Small intestine (tissue), 7 donors: Measurements from ENCODE around the gene NDUFS2. TPM values are rescaled to one million over a fixed set of nuclear protein-coding genes. Genes with fewer than 3 reads are reported as not detected.

Experiments used
- DNase-seq, 2 donors: peaks; one replicate each; pipeline versions ENCODE4 v3.0.0 to v3.0.0-alpha.2; 2013
- FAIRE-seq: peaks from 2 replicates; lab custom pipeline; 2012; peaks lifted over from hg19 to GRCh38; lab: Jason Lieb, UNC
- H3K27ac ChIP-seq, 3 donors: one replicate each; pipeline ENCODE4 v1.5.1; 2013; ENCODE audit warnings: low read length in 2 of 3, mild to moderate bottlenecking in 2 of 3, control low read depth in 1 of 3, inconsistent platforms in 1 of 3, low read depth in 1 of 3, moderate library complexity in 1 of 3
- H3K27me3 ChIP-seq, 3 donors: one replicate each; pipeline ENCODE4 v1.6.1; 2013; ENCODE audit warnings: low read length in 3 of 3, inconsistent platforms in 1 of 3; ENCODE audit not compliant: control insufficient read depth in 3 of 3, insufficient read depth in 3 of 3
- H3K36me3 ChIP-seq, 3 donors: one replicate each; pipeline ENCODE4 v1.6.1; 2013; ENCODE audit warnings: low read length in 3 of 3, inconsistent platforms in 1 of 3, low read depth in 1 of 3, mild to moderate bottlenecking in 1 of 3, moderate library complexity in 1 of 3; ENCODE audit not compliant: control insufficient read depth in 3 of 3, insufficient read depth in 2 of 3
- H3K4me1 ChIP-seq, 3 donors: one replicate each; pipeline ENCODE4 v1.6.1; 2013; ENCODE audit warnings: low read length in 2 of 3, inconsistent platforms in 1 of 3, low read depth in 1 of 3, mild to moderate bottlenecking in 1 of 3, moderate library complexity in 1 of 3; ENCODE audit not compliant: control insufficient read depth in 3 of 3, insufficient read depth in 2 of 3
- H3K4me3 ChIP-seq, 3 donors: one replicate each; pipeline ENCODE4 v1.5.1; 2013; ENCODE audit warnings: low read length in 3 of 3, control low read depth in 1 of 3, inconsistent platforms in 1 of 3, low read depth in 1 of 3, mild to moderate bottlenecking in 1 of 3, moderate library complexity in 1 of 3
- H3K9me3 ChIP-seq, 2 donors: one replicate each; pipeline ENCODE4 v1.6.1; 2013; ENCODE audit warnings: low read depth in 1 of 2, low read length in 1 of 2; ENCODE audit not compliant: control insufficient read depth in 2 of 2, insufficient read depth in 1 of 2
- WGBS, 3 donors: extraction: QIAGEN DNeasy Blood & Tissue Kit; methylation state at CpG; one replicate each; pipeline ENCODE4 v1.1.7; 2013; 5-methylcytosine and 5-hydroxymethylcytosine counted together
- polyA plus RNA-seq, 4 donors: library from polyadenylated mRNA; stranded (reverse) in 3 of 4; unstranded in 1 of 4; fragments of 200-250 nt in 3 of 4; fragments of 120-200 nt in 1 of 4; gene quantifications; one replicate each; pipeline versions ENCODE4 v1.2.1 to v1.2.3, GENCODE V29; 2013
- donor health status: healthy with polysubstance abuse.
- donor health status: control.
- donor health status: control.
- donor health status: Bipolar disorder and iron deficiency.
- donor health status: healthy.

Gene NDUFS2
- polyA plus RNA-seq, 4 donors: 113 to 170 (median 121) TPM

DNA sequence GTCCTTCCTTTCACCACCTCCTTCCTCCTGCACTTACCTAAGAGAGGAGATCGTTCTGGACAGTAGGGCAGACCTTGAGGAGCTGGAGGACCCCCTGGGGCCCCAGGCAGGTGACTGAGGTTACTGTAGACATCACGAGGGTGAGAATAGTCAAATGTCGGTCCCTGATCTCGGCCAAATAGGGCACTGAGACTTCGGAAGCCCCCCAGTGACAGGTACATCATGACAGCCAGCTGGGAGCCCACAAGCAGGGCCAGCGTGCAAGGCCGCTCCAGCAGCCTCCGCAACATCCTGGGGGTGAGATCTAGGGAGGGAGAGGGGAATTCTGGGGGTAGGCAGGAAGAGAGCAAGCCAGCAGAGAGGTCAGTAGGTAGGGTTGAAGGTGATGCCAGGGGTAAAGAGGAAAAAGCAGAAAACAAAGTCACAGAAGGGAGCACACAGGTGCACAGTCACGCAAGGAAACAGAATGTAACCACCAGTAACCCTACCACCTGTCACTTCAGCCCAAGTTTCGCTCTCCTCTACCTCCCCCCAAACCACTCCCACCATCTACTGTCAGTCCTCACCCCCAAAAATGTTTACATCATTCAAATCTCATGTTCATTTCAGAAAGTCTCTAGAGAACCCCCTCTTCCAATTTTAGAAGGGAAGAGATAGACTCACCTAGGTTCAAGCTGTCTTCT is 26.3 kb upstream of the NDUFS2 start:
- H3K4me1 ChIP-seq: peaks cover 0 to 7% (median 3%) of the 10 kb centered on the region in 3 donors
- FAIRE-seq (no peak), DNase-seq (no peak)
- peak overlapping the region in 1 of 3 donors; percentile 65 for H3K4me3 ChIP-seq
- H3K9me3 ChIP-seq: no peaks in the 10 kb centered on the region
- peaks cover 6 to 40% (median 10%) of the 10 kb centered on the region in 3 donors for H3K36me3 ChIP-seq
- no peaks in the 10 kb centered on the region for H3K27me3 ChIP-seq
- H3K27ac ChIP-seq: peak overlapping the region in 1 of 3 donors; percentile 93
- WGBS, 3 donors: 78 to 87% (median 85%) methylated on average over 10 of the region's 10 CpGs

DNA sequence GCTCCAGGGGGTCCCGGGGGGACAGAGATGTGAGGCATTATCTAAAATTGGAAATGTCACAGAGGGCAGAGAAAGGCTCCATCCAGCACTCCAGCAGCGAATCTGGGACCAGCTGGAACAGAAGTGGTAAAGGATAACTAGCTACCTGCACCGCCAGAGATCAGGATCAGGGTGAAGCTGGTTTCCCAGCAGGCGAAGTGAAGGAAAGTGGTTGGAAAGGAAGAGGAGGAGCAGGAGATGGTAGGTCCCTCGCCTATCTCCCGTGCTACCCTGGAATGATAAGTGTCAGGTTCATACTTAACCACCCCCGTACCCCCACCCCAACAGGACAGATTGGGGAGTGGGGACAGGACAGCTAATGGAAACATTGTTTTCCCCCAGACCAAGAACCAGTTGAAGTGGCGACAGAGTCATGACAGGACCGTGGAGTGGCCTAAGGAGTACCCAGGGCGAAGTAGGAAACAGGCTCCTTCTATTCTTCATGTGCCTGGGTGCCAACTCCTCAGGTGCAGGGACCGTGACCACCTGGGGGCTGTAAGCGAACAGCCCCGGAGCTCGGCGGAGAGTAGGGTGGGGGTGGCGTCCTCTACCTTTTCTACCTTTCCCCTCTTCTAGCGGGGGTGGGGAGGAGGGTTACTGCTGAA is 25.6 kb upstream of the NDUFS2 start:
- Histone ChIP-seq H3K27ac (peak overlapping the region; percentile 56 to 93 (median 76)), H3K4me3 (peak overlapping the region; percentile 65 to 94 (median 77)), H3K9me3 (no peaks in the 10 kb centered on the region), H3K4me1 (peaks cover 0 to 7% (median 3%) of the 10 kb centered on the region in 3 donors), H3K36me3 (peaks cover 4 to 33% (median 10%) of the 10 kb centered on the region in 3 donors), H3K27me3 (no peaks in the 10 kb centered on the region)
- 9 to 14% (median 13%) methylated on average over 16 to 17 of the region's 17 CpGs for WGBS, 3 donors
- no peak for FAIRE-seq
- no peak for DNase-seq

DNA sequence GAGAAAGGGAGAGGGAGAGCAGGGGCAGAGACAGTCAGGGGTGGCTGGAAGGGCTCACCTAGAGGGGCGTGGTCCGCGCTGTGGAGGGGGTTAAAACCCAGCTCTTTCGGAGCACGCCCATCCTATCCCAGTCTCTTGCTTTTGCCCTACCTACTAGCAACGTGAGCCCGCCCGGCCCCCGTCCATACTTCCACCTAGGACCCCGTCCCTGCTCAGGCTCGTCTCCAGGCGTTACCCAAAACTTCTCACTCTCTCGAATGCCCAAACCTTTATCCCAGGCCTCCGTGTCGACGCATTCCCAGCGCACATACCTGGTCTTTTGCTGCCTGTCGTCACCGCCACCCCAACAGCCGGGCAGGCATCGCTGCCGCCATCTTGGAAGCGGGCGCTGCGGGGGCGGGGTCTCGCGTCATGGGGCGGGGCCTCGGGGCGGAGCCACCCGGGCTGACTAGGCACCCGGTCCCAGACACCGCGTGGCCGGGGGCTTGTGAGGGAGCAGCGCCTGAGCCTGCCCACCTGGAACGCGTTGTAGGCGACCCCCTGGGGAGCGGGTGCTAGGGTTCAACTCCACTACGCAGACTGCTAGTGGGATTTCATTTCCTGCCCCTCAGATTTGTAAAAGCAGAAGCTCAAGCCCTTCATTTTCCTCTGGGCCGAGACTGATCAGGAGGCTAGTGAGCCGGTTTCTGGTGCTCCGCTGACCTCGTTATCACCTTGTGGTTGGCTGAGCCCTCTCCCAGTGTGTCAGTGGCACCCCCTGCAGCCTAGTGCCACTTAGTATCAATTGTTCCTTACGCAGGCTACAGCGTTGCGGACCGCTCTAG is 24.8 kb upstream of the NDUFS2 start, which contains the start of gene B4GALT3:
B4GALT3 (minus strand) TSS at position 396 of the 824 bp plus-strand sequence. CDS start 1,447 bp downstream, outside the sequence.
- no peaks in the 10 kb centered on the region for H3K9me3 ChIP-seq
- DNase-seq (peak; percentile 83 to 96), FAIRE-seq (no peak)
- H3K4me1 ChIP-seq: peaks cover 0 to 7% (median 3%) of the 10 kb centered on the region in 3 donors
- H3K27me3 ChIP-seq: no peaks in the 10 kb centered on the region
- H3K4me3 ChIP-seq: peak within 1 kb of the TSS; percentile 65 to 94 (median 77)
- 2 to 5% (median 4%) methylated on average over 46 to 50 of the region's 50 CpGs for WGBS, 3 donors
- peak within 1 kb of the TSS; percentile 60 to 93 (median 76) for H3K27ac ChIP-seq
- peaks cover 4 to 26% (median 10%) of the 10 kb centered on the region in 3 donors for H3K36me3 ChIP-seq

GRCh38 chr1:161177936-161178244 is 24.3 kb upstream of the NDUFS2 start:
- peak overlapping the region; percentile 65 to 94 (median 77) for H3K4me3 ChIP-seq
- no peak for FAIRE-seq
- no peaks in the 10 kb centered on the region for H3K9me3 ChIP-seq
- H3K4me1 ChIP-seq: peaks cover 0 to 7% (median 3%) of the 10 kb centered on the region in 3 donors
- 20 to 56% (median 44%) methylated on average over 9 of the region's 9 CpGs for WGBS, 3 donors
- peaks cover 2 to 22% (median 10%) of the 10 kb centered on the region in 3 donors for H3K36me3 ChIP-seq
- H3K27me3 ChIP-seq: no peaks in the 10 kb centered on the region
- peak overlapping the region; percentile 60 to 93 (median 76) for H3K27ac ChIP-seq
- DNase-seq: no peak

GRCh38 chr1:161179698-161180097 is 22.5 kb upstream of the NDUFS2 start:
- Histone ChIP-seq H3K4me3 (no peak overlapping the region), H3K27ac (no peak overlapping the region), H3K4me1 (peaks cover 0 to 7% (median 0%) of the 10 kb centered on the region in 3 donors), H3K27me3 (no peaks in the 10 kb centered on the region), H3K9me3 (no peaks in the 10 kb centered on the region), H3K36me3 (peaks cover 0 to 11% (median 5%) of the 10 kb centered on the region in 3 donors)
- no peak for FAIRE-seq
- 80 to 91% (median 89%) methylated on average over 3 of the region's 3 CpGs for WGBS, 3 donors
- DNase-seq: no peak

GRCh38 chr1:161180639-161181038 is 21.5 kb upstream of the NDUFS2 start:
- Histone ChIP-seq H3K36me3 (peaks cover 0 to 3% (median 0%) of the 10 kb centered on the region in 3 donors), H3K4me1 (peaks cover 0 to 7% (median 0%) of the 10 kb centered on the region in 3 donors), H3K27me3 (no peaks in the 10 kb centered on the region), H3K27ac (no peak overlapping the region), H3K4me3 (no peak overlapping the region), H3K9me3 (no peaks in the 10 kb centered on the region)
- FAIRE-seq (no peak), DNase-seq (no peak)
- 71 to 76% (median 73%) methylated on average over 1 of the region's 1 CpG for WGBS, 3 donors

GRCh38 chr1:161182214-161182613 is 20.0 kb upstream of the NDUFS2 start:
- no peaks in the 10 kb centered on the region for H3K27me3 ChIP-seq
- no peaks in the 10 kb centered on the region for H3K36me3 ChIP-seq
- no peaks in the 10 kb centered on the region for H3K4me1 ChIP-seq
- FAIRE-seq: no peak
- H3K4me3 ChIP-seq: no peak overlapping the region
- 64 to 90% (median 78%) methylated on average over 1 of the region's 1 CpG for WGBS, 3 donors
- no peaks in the 10 kb centered on the region for H3K9me3 ChIP-seq
- DNase-seq: peak in 1 of 2 donors; percentile 52
- H3K27ac ChIP-seq: peak overlapping the region in 2 of 3 donors; percentile 61 to 82

DNA sequence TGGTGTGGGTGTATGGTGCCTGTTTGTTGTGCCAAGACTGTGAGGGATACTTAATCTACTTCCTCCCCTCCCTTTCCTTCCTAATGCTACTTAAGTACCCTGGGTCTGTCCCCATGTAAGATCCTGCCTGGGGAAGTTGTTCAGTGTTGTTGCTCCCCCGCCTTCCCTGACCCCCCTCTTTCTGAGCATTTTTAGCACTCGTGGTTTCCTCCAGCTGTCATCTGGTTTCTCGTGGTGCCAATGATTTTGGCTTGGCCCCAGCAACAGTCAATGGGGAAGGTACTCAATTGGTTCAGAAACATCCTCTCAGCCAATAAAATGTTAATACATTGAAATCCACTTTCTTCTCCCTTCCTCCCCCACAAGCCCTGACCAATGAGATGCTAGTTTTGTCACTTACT is 16.9 kb upstream of the NDUFS2 start:
- H3K4me1 ChIP-seq: no peaks in the 10 kb centered on the region
- no peaks in the 10 kb centered on the region for H3K36me3 ChIP-seq
- DNase-seq (peak; percentile 36 to 72), FAIRE-seq (no peak)
- no peaks in the 10 kb centered on the region for H3K9me3 ChIP-seq
- 5 to 22% (median 19%) methylated on average over 3 of the region's 3 CpGs for WGBS, 3 donors
- no peaks in the 10 kb centered on the region for H3K27me3 ChIP-seq
- peak overlapping the region in 2 of 3 donors; percentile 69 to 87 for H3K27ac ChIP-seq
- no peak overlapping the region for H3K4me3 ChIP-seq
